PFSK-1 (cell line): Measurements from ENCODE around the gene GPR161. TPM values are rescaled to one million over a fixed set of nuclear protein-coding genes. Genes with fewer than 3 reads are reported as not detected.

ENCODE experiments used
- FOXP2 ChIP-seq: optimal IDR thresholded peaks from 2 replicates; pipeline ENCODE3; 2011; ENCODE audit warnings: borderline replicate concordance, control low read depth, inconsistent platforms; ENCODE audit not compliant: insufficient read depth; ENCODE audit errors: extremely low read length, extremely low read depth
- POLR2AphosphoS5 ChIP-seq: IDR thresholded peaks from 2 replicates; pipeline ENCODE4 v1.6.1; 2012; ENCODE audit warnings: low read depth, mild to moderate bottlenecking, control low read depth, low read length, moderate library complexity
- REST ChIP-seq, 2 experiments: IDR thresholded peaks; 2 replicates each; pipeline versions ENCODE4 v1.6.1 to v1.8.0; 2011 to 2012; ENCODE audit warnings: low read depth in 2 of 2, low read length in 2 of 2, control low read depth in 1 of 2, inconsistent platforms in 1 of 2, mild to moderate bottlenecking in 1 of 2, moderate library complexity in 1 of 2; ENCODE audit not compliant: insufficient read depth in 1 of 2
- SIN3A ChIP-seq: IDR thresholded peaks from 2 replicates; pipeline ENCODE4 v1.6.1; 2012; ENCODE audit warnings: mild to moderate bottlenecking, low read length, moderate library complexity, borderline replicate concordance; ENCODE audit not compliant: insufficient read depth
- TAF1 ChIP-seq: IDR thresholded peaks from 2 replicates; pipeline ENCODE4 v1.6.1; 2012; ENCODE audit warnings: low read length, control low read depth, borderline replicate concordance; ENCODE audit not compliant: insufficient read depth
- polyA plus RNA-seq: library from polyadenylated mRNA; unstranded; fragments of >200 nt; gene quantifications from one replicate; pipeline ENCODE4 v1.2.1, GENCODE V29; 2012; ENCODE audit warnings: low read depth, missing spikeins; ENCODE audit not compliant: insufficient read length

Gene GPR161
- polyA plus RNA-seq: 18.9 TPM

GRCh38 chr1:168136709-168137514, at the start of gene GPR161:
Gene GPR161, minus strand, starts transcription at chr1:168136930. Its CDS starts 32,080 bp downstream, at chr1:168104850.
- no peak for TF ChIP-seq REST (IDR thresholded peaks at IDR 0.05; ENCODE audit: insufficient read depth in 1 of 2, low read depth in 2 of 2, low read length in 2 of 2)
- no peak for TF ChIP-seq POLR2AphosphoS5
- TF ChIP-seq TAF1: no peak
- no peak for TF ChIP-seq FOXP2
- no peak for TF ChIP-seq SIN3A

- TF ChIP-seq SIN3A (no peak), POLR2AphosphoS5 (no peak), FOXP2 (no peak), REST (IDR thresholded peaks at IDR 0.05; ENCODE audit: insufficient read depth in 1 of 2, low read depth in 2 of 2, low read length in 2 of 2) (no peak), TAF1 (no peak)
Observed at GRCh38 chr1:168180148-168180524, 43.4 kb upstream of the GPR161 start.

GRCh38 chr1:168179438-168180147, 42.9 kb upstream of the GPR161 start:
- TF ChIP-seq FOXP2 (no peak), SIN3A (0 out of 2 replicates have a peak, but pooled peaks have one; percentile 51)

GRCh38 chr1:168178638-168179437, 42.1 kb upstream of the GPR161 start, which contains the start of gene TIPRL:
Gene TIPRL, plus strand, starts transcription at chr1:168178962. Its CDS starts 116 bp downstream, at chr1:168179078.
- TF ChIP-seq TAF1: peak; percentile 40
- no peak; a peak in 1 of 4 replicates for TF ChIP-seq REST (IDR thresholded peaks at IDR 0.05; ENCODE audit: insufficient read depth in 1 of 2, low read depth in 2 of 2, low read length in 2 of 2)
- peak; percentile 58; the same call in 1 of the 2 replicates for TF ChIP-seq SIN3A
- no peak for TF ChIP-seq FOXP2
- peak; percentile 74 for TF ChIP-seq POLR2AphosphoS5

- TF ChIP-seq REST (IDR thresholded peaks at IDR 0.05; ENCODE audit: insufficient read depth in 1 of 2, low read depth in 2 of 2, low read length in 2 of 2) (0 out of 4 replicates have a peak, but pooled peaks of 1 of the 2 experiments have one; percentile 0), POLR2AphosphoS5 (no peak)
Observed at GRCh38 chr1:168178227-168178637, 41.5 kb upstream of the GPR161 start.
